ENCODE results near the gene LMO4. TPM values are rescaled to one million over a fixed set of nuclear protein-coding genes. Genes with fewer than 3 reads are reported as not detected.

Gene LMO4
- total and polyA plus RNA-seq, 2 of the 13 experiments (the other 11 are each of a cell fraction or from before 2014, with no cell fraction given), result 19.3 to 49.9 TPM

GRCh38 chr1:87327376-87328271, 1.1 kb upstream of the LMO4 start (continued):
- peak; percentile 65; the same call in 1 of the 2 replicates for TF ChIP-seq CBX2 (IDR thresholded peaks at IDR 0.05; ENCODE audit: low read depth, low read length)
- TF ChIP-seq CBX2 (CRISPR knock-in tag; IDR thresholded peaks at IDR 0.05; ENCODE audit: low read depth), result no peak
- TF ChIP-seq NR0B2 (CRISPR knock-in tag; IDR thresholded peaks at IDR 0.05), result no peak
- TF ChIP-seq GATA4 (IDR thresholded peaks at IDR 0.05; ENCODE audit: borderline replicate concordance, low read depth), result no peak
- no peak for TF ChIP-seq ZNF75D (CRISPR knock-in tag; IDR thresholded peaks at IDR 0.05; ENCODE audit: borderline replicate concordance)
- no peak for TF ChIP-seq MYNN (CRISPR knock-in tag; IDR thresholded peaks at IDR 0.05; ENCODE audit: low read depth)
- TF ChIP-seq POLR2AphosphoS2 (IDR thresholded peaks at IDR 0.05; ENCODE audit: low read depth, low read length), result no peak
- 0 out of 2 replicates have a peak, but pooled peaks have one; percentile 11 for TF ChIP-seq WIZ (CRISPR knock-in tag; IDR thresholded peaks at IDR 0.05)
- TF ChIP-seq SMARCE1 (IDR thresholded peaks at IDR 0.05; ENCODE audit: borderline replicate concordance), result no peak
- TF ChIP-seq ASH2L (IDR thresholded peaks at IDR 0.05; ENCODE audit: insufficient read length, low read depth, low read length), result peak; percentile 2
- TF ChIP-seq GZF1 (CRISPR knock-in tag; IDR thresholded peaks at IDR 0.05), result no peak
- no peak for TF ChIP-seq CEBPG (CRISPR knock-in tag; IDR thresholded peaks at IDR 0.05)
- 0 out of 2 replicates have a peak, but pooled peaks have one; percentile 32 for TF ChIP-seq ZNF776 (CRISPR knock-in tag; IDR thresholded peaks at IDR 0.05)
- TF ChIP-seq ZBTB38 (CRISPR knock-in tag; IDR thresholded peaks at IDR 0.05), result no peak
- TF ChIP-seq MLXIP (CRISPR knock-in tag; IDR thresholded peaks at IDR 0.05; ENCODE audit: borderline replicate concordance), result no peak
- no peak for TF ChIP-seq ZNF318 (CRISPR knock-in tag; IDR thresholded peaks at IDR 0.05)
